ENCODE results near the gene CNTN1.

CNTN1 gene

DNA sequence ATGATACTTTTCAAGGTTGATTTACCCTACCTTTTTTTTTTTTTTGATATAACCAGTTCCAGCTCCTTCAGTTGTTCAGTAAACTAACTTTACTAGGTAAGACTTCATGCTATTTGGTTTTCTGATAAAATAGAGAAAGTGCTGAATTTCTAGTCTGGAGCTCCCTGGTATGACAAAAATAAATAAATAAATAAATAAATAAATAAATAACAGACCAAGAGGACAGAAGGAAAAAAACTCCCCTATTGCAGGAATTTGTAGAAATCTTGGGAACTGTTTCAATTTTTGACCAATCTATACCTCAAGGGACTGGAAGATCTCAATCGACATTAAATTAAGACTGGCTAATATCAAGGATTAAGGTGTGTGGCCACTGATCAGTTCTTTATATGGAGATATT, 265.2 kb downstream of the CNTN1 start:
- no peak for DNase-seq (ENCODE audit: low read depth in 2 of 3, low spot score in 2 of 3)

- DNase-seq (ENCODE audit: low read depth in 2 of 3, low spot score in 2 of 3): no peak
Measured at GRCh38 chr12:40959041-40959440, 266.8 kb downstream of the CNTN1 start.

DNA sequence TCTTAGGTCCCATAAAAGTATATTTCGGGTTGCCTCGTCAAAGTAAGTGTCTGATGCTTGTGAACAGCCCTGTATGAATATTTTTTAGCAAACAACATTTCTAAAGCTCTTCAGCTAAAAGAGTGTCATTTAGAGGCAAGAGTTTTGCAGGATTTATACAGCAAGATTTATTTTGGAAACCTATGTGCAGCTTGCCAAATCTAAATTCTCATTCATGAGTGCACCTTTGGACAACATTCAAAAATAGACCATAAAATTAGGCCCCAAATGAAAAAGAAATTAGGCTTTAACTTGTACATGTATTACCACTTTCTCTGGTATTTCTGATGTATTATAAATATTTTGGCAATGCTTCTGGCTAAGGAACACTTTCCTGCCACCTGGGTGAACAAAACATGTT, 271.5 kb downstream of the CNTN1 start:
- no peak for DNase-seq (ENCODE audit: low read depth in 2 of 3, low spot score in 2 of 3)

DNA sequence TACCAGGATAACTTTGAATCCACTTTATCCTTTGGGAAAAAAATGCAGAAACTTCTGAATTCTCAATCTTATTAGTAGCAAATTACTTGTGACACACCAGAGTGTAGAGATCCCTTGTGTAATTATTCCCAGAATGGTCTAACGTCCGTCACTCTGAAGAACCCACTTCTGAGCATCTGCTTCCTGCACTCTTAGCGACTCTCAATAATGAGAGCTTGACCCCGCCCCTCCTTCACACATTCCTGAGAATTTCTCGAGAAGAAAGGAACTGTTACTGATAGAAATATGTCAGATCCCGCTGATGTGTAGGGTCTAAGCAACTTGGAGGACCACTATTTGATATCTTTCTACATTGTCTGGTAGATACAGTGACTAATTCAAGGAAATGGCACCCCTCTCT, 277.6 kb downstream of the CNTN1 start:
- DNase-seq (ENCODE audit: low read depth in 2 of 3, low spot score in 2 of 3): no peak

- no peak for DNase-seq (ENCODE audit: low read depth in 2 of 3, low spot score in 2 of 3)
Measured at GRCh38 chr12:40970320-40970907, 278.2 kb downstream of the CNTN1 start.

DNA sequence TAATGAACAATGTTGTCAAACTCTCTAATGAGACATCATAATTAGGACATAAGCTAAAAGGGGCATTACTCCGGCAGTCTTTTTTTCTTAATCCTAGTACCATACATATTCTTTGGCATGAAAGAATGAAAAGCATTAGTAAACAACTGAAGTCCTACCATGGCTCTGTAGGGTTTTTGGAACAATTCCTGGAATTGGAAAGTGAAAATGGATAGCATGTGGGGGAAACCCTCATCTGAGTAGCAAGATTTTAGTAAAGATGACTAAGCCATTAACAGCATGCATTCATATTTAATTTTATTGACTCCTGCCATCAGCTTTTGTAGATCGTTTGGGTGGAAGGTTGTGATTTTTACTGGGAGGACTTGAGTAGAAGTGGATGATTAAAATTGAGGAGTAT, 279.7 kb downstream of the CNTN1 start:
- no peak for DNase-seq (ENCODE audit: low read depth in 2 of 3, low spot score in 2 of 3)

- DNase-seq (ENCODE audit: low read depth in 2 of 3, low spot score in 2 of 3): no peak
Measured at GRCh38 chr12:40976546-40976945, 284.3 kb downstream of the CNTN1 start.

GRCh38 chr12:40980427-40980961, 288.3 kb downstream of the CNTN1 start:
- DNase-seq (ENCODE audit: low read depth in 2 of 3, low spot score in 2 of 3): no peak

- no peak for DNase-seq (ENCODE audit: low read depth in 2 of 3, low spot score in 2 of 3)
Measured at GRCh38 chr12:40986001-40986400, 293.8 kb downstream of the CNTN1 start.

DNA sequence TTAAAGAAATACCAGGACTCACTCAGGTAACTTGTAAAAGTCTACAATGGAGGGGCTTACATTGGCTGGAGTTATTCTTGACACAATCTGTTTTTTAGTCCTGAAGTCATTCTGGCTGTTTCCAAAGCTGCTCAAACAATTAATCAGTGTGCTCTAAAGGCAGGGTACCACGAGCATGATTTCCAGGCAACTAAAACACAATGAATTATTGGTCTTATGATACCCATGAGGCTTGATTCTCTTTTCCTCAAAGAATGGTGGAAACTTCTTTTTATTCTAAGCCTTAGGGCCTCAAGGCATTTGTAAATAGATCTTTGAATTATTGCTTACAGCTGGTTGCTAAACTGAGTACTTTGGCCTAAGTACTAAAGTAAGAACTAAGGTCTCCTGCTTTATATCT, 296.1 kb downstream of the CNTN1 start:
- no peak for DNase-seq (ENCODE audit: low read depth in 2 of 3, low spot score in 2 of 3)

DNA sequence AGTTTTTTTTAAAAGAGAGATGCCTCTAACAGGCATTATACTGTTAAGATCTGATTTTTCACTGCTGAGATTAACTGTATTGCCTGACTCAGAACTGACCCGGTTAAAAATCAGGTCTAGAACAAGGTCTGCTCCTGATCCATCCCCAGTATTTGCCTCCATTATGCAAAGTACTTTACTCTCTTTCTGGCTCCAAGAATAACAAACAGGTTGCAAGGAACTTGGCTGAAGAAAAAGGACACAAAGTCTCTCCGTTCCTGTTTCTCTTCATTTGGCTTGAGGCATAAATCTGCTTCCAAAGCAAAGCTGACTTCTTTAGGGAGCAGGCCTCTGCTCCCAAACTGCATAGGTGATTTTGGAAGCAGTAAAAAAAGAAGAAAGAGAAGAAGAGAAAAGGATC, 296.6 kb downstream of the CNTN1 start:
- DNase-seq (ENCODE audit: low read depth in 2 of 3, low spot score in 2 of 3): no peak

DNA sequence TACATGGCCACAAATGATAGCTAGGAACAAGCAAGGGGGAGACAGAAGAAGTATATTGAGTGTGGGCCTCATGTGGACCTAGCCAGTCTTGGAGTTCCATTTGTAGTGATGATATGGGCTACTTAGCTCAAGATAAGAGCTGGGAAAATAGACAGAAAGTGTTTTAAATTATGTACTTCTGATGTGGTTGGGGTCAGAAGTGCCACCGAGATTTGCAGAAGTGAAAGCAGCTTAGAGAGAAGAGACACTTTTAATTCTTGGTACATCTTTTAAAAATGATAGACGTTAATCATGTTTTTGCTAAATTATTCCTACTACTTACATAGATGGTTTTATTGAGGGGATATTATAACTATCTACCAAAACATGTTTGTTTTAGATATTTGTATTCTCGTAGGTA, 297.5 kb downstream of the CNTN1 start:
- no peak for DNase-seq (ENCODE audit: low read depth in 2 of 3, low spot score in 2 of 3)

- DNase-seq (ENCODE audit: low read depth in 2 of 3, low spot score in 2 of 3): no peak
Measured at GRCh38 chr12:40992158-40992557, 299.9 kb downstream of the CNTN1 start.

DNA sequence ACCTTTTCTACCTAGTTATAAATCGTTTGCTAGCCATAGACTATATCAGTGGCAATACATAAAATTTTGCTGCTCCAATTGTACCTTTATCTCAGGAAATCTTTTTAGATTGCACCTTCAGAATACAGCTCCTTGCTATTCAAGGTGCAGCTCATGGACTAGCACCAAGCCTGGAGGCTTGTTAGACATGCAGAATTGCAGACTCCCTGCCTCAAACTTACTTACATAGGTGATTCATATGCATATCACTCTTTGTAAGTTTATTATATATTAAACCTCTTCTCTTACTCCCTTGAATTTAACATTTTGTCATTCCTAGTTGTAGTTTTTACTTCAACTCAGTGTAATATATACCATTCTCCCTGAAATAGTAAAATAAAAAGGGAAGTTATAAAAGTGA, 300.4 kb downstream of the CNTN1 start:
- no peak for DNase-seq (ENCODE audit: low read depth in 2 of 3, low spot score in 2 of 3)

DNA sequence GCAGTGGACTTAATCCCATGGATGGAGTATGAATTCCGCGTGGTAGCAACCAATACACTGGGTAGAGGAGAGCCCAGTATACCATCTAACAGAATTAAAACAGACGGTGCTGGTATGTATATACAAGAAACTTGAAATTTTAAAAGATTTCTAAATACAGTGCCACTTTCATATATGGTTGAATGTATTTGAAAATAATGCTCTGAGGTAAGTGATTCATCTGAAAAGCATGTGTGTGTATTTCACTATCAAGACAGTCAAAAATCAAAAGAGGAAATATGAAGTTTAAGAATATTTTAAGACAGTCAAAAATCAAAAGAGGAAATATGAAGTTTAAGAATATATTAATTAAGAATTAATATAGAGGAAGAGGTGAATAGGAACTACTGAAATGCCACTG, 300.9 kb downstream of the CNTN1 start:
- DNase-seq (ENCODE audit: low read depth in 2 of 3, low spot score in 2 of 3): no peak

- DNase-seq (ENCODE audit: low read depth in 2 of 3, low spot score in 2 of 3): no peak
Measured at GRCh38 chr12:40996091-40996490, 303.9 kb downstream of the CNTN1 start.

GRCh38 chr12:40999210-40999609, 307.0 kb downstream of the CNTN1 start:
- no peak for DNase-seq (ENCODE audit: low read depth in 2 of 3, low spot score in 2 of 3)

- no peak for DNase-seq (ENCODE audit: low read depth in 2 of 3, low spot score in 2 of 3)
Measured at GRCh38 chr12:41008472-41008871, 316.2 kb downstream of the CNTN1 start.

DNA sequence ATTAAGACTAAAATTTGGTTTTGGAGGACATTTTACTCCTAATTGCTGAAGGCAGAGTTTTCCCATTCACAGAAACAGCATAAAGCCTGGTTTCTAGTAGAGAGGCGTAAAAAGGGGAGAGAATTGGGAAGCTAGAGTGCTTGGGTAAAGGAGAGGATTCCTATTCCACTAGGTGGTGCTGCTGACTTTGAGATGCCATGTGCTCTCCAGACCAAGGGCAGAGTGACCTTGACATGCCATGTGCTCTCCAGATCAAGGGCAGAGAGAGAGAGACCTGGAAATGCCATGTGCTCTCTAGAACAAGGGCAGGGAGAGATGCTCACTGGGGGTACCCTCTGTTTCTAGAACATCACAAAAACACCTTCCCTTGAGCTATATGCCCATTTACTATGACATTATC, 319.7 kb downstream of the CNTN1 start:
- no peak for DNase-seq (ENCODE audit: low read depth in 2 of 3, low spot score in 2 of 3)

- no peak for DNase-seq (ENCODE audit: low read depth in 2 of 3, low spot score in 2 of 3)
Measured at GRCh38 chr12:41013881-41014642, 321.8 kb downstream of the CNTN1 start.

DNA sequence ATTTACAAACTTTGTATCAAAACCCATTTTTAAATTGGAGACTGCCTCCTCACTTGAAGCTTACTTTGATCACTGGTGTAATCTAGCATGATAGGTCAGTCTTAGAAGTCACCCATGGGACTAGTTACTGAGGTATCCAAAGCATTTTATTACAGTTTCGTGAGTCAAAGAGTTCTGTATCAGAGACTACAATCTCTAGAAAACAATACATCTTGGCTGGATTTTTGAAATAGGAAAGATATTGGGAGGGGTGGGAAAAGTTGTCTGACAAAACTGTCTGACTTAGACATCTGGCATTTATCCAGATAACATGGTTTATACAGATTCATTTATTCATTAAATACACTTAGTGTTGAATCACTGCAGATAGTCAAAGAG, 322.4 kb downstream of the CNTN1 start:
- no peak for DNase-seq (ENCODE audit: low read depth in 2 of 3, low spot score in 2 of 3)

- DNase-seq (ENCODE audit: low read depth in 2 of 3, low spot score in 2 of 3): no peak
Measured at GRCh38 chr12:41018010-41018409, 325.8 kb downstream of the CNTN1 start.

- DNase-seq (ENCODE audit: low read depth in 2 of 3, low spot score in 2 of 3): no peak
Measured at GRCh38 chr12:41019461-41019860, 327.2 kb downstream of the CNTN1 start.
